Effector memory CD8-positive, alpha-beta T cell (primary cell): ENCODE results near the gene LGR5.

Experiments used
- ATAC-seq: fragments of 150-1000 bp; cut with Tn5 transposase; replicated peaks from 2 replicates; pipeline ENCODE4 v1.10.0; 2021; ENCODE audit warnings: mild to moderate bottlenecking, moderate library complexity
- DNase-seq, 3 experiments: peaks; one replicate each; pipeline ENCODE4 v3.0.0; 2021
- H3K27ac Mint-ChIP-seq, 2 donors: one replicate each; pipeline ENCODE4 v1.8.0; 2022; ENCODE audit warnings: mild to moderate bottlenecking in 2 of 2, mixed read lengths in 2 of 2, moderate library complexity in 2 of 2
- H3K27me3 Mint-ChIP-seq, 2 donors: one replicate each; pipeline ENCODE4 v1.8.0; 2022; ENCODE audit warnings: mixed read lengths in 2 of 2
- H3K36me3 Mint-ChIP-seq: one replicate; pipeline ENCODE4 v1.8.0; 2022; ENCODE audit warnings: mild to moderate bottlenecking, moderate library complexity, mixed read lengths; ENCODE audit not compliant: insufficient read depth
- H3K4me1 Mint-ChIP-seq, 2 donors: one replicate each; pipeline ENCODE4 v1.8.0; 2022; ENCODE audit warnings: low read depth in 2 of 2, mixed read lengths in 2 of 2
- H3K4me3 Mint-ChIP-seq, 2 donors: one replicate each; pipeline ENCODE4 v1.8.0; 2022; ENCODE audit warnings: mild to moderate bottlenecking in 2 of 2, mixed read lengths in 2 of 2, moderate library complexity in 2 of 2
- H3K9me3 Mint-ChIP-seq, 2 donors: one replicate each; pipeline ENCODE4 v1.8.0; 2022; ENCODE audit warnings: mixed read lengths in 2 of 2

Gene LGR5

GRCh38 chr12:71517145-71517846 lies 77.7 kb downstream of the LGR5 start:
- ATAC-seq = no peak
- Mint-ChIP-seq H3K27ac (no peak overlapping the region), H3K36me3 (no peaks in the 10 kb centered on the region), H3K27me3 (peaks cover 27 to 38% of the 10 kb centered on the region in 2 donors), H3K9me3 (peaks cover 0 to 8% of the 10 kb centered on the region in 2 donors), H3K4me1 (no peaks in the 10 kb centered on the region), H3K4me3 (no peak overlapping the region)
- no peak for DNase-seq

GRCh38 chr12:71521125-71521524 lies 81.5 kb downstream of the LGR5 start:
- Mint-ChIP-seq H3K4me1 (no peaks in the 10 kb centered on the region), H3K27ac (no peak overlapping the region), H3K27me3 (peaks cover 18 to 22% of the 10 kb centered on the region in 2 donors), H3K36me3 (no peaks in the 10 kb centered on the region), H3K9me3 (peaks cover 0 to 8% of the 10 kb centered on the region in 2 donors), H3K4me3 (no peak overlapping the region)
- DNase-seq (no peak), ATAC-seq (no peak)

DNA sequence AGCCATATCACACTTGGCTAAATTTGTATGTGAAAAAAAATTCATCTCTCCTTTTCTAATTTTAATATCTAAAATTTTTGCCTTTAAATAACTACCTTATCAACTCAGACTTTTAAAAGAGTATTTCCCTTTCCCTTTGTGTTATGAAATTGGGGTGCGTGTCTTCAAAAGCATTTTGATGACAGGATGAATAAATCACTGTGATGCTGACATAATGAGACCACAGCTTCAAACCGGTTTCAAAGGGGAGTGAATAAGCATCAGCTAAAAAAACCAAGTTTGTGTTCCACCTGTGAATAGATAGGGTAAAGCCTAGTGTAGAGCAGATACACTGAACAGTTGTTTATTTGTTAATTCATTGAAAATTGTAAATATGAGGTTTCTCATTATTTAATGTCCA lies 85.0 kb downstream of the LGR5 start:
- Mint-ChIP-seq H3K9me3 (peaks cover 2 to 8% of the 10 kb centered on the region in 2 donors), H3K4me1 (no peaks in the 10 kb centered on the region), H3K36me3 (no peaks in the 10 kb centered on the region), H3K27me3 (peaks cover 23 to 28% of the 10 kb centered on the region in 2 donors), H3K27ac (no peak overlapping the region), H3K4me3 (no peak overlapping the region)
- no peak for ATAC-seq
- no peak for DNase-seq

DNA sequence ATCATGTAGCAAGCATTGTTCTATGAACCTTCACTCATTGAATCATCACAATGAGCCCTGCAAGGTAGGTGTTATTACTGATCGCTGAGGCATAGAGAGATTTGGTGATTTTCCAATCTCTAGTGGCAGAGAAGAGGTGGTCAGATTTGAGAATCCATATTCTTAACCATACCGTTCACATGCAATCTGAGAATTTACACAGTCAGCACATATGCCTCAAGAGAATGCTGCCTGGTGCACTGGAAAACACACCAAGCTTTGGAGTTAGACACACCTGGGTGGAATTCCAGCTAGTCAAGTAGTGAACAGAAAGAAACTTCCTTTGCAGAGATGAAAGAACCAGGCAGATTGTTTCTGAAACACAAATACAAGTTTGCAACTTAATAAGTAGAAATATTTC lies 94.1 kb downstream of the LGR5 start:
- peaks cover 6 to 26% of the 10 kb centered on the region in 2 donors for H3K27me3 Mint-ChIP-seq
- H3K9me3 Mint-ChIP-seq = peaks cover 0 to 2% of the 10 kb centered on the region in 2 donors
- no peak for ATAC-seq
- H3K36me3 Mint-ChIP-seq = no peaks in the 10 kb centered on the region
- no peak overlapping the region for H3K27ac Mint-ChIP-seq
- no peaks in the 10 kb centered on the region for H3K4me1 Mint-ChIP-seq
- no peak for DNase-seq
- no peak overlapping the region for H3K4me3 Mint-ChIP-seq

DNA sequence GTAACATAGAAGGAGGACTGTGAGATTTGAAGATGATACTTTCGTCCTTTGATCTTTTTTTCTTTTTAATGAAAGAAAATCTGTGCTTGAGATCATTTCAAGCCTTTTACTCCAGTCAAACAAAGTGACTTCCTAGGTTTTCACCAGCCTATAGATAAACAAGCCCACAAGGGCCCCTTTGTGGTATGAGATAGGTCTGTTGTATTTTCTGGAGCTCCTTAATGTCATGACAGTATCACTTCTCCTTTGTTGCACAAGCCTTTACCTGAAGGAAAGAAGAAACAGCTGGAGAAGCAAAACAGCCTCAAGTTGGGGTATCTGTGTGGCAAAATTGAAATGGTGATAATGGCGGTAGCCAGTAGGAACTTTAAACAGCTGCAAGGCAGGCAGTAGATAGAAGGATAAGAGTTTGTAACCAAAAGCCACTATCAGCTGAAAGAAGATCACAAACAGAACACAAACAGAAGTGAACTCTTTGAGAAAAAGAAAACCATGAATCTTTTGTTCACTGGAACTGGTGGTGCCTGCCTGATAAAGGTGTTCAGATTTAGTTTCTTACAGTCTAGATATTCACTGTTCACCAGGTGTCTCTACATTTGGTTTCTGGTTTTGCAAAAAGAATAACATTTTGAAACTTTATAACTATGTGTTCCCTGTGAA lies 96.8 kb downstream of the LGR5 start:
- Mint-ChIP-seq H3K27me3 (peaks cover 0 to 32% of the 10 kb centered on the region in 2 donors), H3K4me3 (no peak overlapping the region), H3K9me3 (no peaks in the 10 kb centered on the region), H3K36me3 (no peaks in the 10 kb centered on the region), H3K27ac (no peak overlapping the region), H3K4me1 (no peaks in the 10 kb centered on the region)
- DNase-seq = no peak
- no peak for ATAC-seq

DNA sequence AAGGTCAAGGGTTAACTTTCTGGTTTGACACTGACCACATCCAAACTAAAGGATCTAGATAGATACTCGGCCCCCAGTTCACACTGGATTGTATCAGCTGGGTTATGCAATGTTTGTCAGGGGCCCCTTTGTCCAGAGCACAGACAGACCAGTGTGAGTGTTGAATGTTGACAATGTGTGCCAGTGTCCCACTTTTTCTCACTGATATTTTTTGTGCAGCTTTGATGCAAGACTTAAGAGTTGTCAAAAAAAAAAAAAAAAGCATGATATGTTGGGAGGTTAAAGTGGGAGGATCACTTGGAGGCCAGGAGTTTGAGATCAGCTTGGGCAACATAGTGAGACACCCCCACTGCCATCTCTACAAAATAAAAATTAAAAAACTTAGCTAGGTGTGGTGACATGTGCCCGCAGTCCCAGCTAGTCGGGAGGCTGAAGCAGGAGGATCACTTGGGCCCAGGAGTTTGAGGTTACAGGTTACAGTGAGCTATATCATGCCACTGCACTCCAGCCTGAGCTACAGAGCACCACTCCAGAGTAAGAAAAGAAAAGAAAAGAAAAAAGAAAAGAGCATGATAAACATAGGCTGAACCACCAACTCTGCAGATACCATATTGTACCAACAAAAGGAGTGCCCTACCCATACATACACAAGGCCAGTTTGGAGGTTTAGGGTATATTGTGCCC lies 97.5 kb downstream of the LGR5 start:
- no peak for DNase-seq
- no peaks in the 10 kb centered on the region for H3K36me3 Mint-ChIP-seq
- no peak overlapping the region for H3K4me3 Mint-ChIP-seq
- H3K9me3 Mint-ChIP-seq = no peaks in the 10 kb centered on the region
- H3K27me3 Mint-ChIP-seq = peaks cover 0 to 31% of the 10 kb centered on the region in 2 donors
- H3K27ac Mint-ChIP-seq = no peak overlapping the region
- H3K4me1 Mint-ChIP-seq = no peaks in the 10 kb centered on the region
- ATAC-seq = no peak

GRCh38 chr12:71538807-71539206 lies 99.2 kb downstream of the LGR5 start:
- Mint-ChIP-seq H3K36me3 (no peaks in the 10 kb centered on the region), H3K27ac (no peak overlapping the region), H3K4me3 (no peak overlapping the region), H3K27me3 (peaks cover 0 to 31% of the 10 kb centered on the region in 2 donors), H3K4me1 (no peaks in the 10 kb centered on the region), H3K9me3 (no peaks in the 10 kb centered on the region)
- no peak for ATAC-seq
- no peak for DNase-seq

GRCh38 chr12:71541583-71541982 lies 102.0 kb downstream of the LGR5 start:
- Mint-ChIP-seq H3K36me3 (no peaks in the 10 kb centered on the region), H3K4me1 (no peaks in the 10 kb centered on the region), H3K27me3 (peaks cover 0 to 25% of the 10 kb centered on the region in 2 donors), H3K9me3 (no peaks in the 10 kb centered on the region), H3K4me3 (no peak overlapping the region), H3K27ac (no peak overlapping the region)
- ATAC-seq = no peak
- no peak for DNase-seq

DNA sequence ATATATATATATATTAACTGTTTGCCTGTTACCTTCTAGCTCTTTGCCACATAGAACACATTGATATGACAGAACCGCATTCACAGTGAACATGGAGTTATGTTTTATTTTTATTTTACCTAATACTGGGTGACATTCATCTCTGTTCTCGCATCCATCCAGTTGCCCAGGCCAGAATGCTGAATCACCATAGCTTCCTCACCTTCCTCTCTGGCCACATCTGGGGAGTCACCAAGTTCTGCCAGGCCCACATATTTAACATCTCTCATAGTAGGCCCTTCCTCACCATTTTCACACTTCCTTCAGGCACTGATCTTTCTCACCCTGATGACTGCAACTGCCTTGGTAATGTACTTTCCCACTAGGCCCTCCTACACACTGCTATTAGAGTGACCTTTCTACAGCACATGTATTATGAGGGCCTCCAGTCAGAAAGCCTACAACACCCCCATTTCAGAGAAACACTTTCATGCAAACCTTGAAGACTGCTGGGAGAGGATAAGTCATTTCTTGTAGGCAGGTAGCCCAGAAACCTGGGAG lies 106.8 kb downstream of the LGR5 start:
- Mint-ChIP-seq H3K4me1 (no peaks in the 10 kb centered on the region), H3K36me3 (no peaks in the 10 kb centered on the region), H3K27me3 (peaks cover 7 to 20% of the 10 kb centered on the region in 2 donors), H3K9me3 (no peaks in the 10 kb centered on the region), H3K4me3 (no peak overlapping the region), H3K27ac (no peak overlapping the region)
- ATAC-seq (no peak), DNase-seq (no peak)

GRCh38 chr12:71548893-71549292 lies 109.3 kb downstream of the LGR5 start:
- H3K27me3 Mint-ChIP-seq = peaks cover 10 to 30% of the 10 kb centered on the region in 2 donors
- H3K36me3 Mint-ChIP-seq = no peaks in the 10 kb centered on the region
- no peaks in the 10 kb centered on the region for H3K4me1 Mint-ChIP-seq
- no peak for ATAC-seq
- H3K27ac Mint-ChIP-seq = no peak overlapping the region
- H3K9me3 Mint-ChIP-seq = no peaks in the 10 kb centered on the region
- no peak overlapping the region for H3K4me3 Mint-ChIP-seq
- DNase-seq = no peak

- Mint-ChIP-seq H3K36me3 (no peaks in the 10 kb centered on the region), H3K27ac (no peak overlapping the region), H3K4me3 (no peak overlapping the region), H3K27me3 (peaks cover 16 to 30% of the 10 kb centered on the region in 2 donors), H3K4me1 (no peaks in the 10 kb centered on the region), H3K9me3 (no peaks in the 10 kb centered on the region)
- ATAC-seq (no peak), DNase-seq (no peak)
Measured at GRCh38 chr12:71551529-71551928, 111.9 kb downstream of the LGR5 start.

- ATAC-seq = no peak
- Mint-ChIP-seq H3K9me3 (no peaks in the 10 kb centered on the region), H3K4me3 (no peak overlapping the region), H3K27ac (no peak overlapping the region), H3K4me1 (no peaks in the 10 kb centered on the region), H3K27me3 (peaks cover 16 to 30% of the 10 kb centered on the region in 2 donors), H3K36me3 (no peaks in the 10 kb centered on the region)
- DNase-seq = no peak
Measured at GRCh38 chr12:71552728-71553501, 113.3 kb downstream of the LGR5 start.

DNA sequence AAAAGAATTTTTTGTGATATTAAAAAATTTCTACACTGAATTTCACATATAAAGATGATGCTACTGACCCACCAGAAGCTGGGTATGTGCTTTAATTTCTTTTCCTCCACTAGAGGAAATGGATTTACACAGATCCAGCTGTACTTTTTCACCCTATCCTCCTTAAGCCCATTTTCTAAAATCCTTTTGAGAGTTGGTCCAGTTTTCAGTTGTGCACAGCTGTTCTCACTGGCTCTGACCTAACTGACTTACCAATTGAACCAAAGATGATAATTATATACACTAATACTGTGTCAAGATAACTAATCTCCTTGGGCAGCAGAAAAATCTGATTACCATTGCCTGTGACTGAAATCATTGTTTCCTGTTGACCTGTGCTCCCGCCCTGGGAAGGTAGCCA lies 115.6 kb downstream of the LGR5 start:
- H3K36me3 Mint-ChIP-seq = no peaks in the 10 kb centered on the region

More for the DNA sequence above, 115.6 kb downstream of the LGR5 start:
- Mint-ChIP-seq H3K27me3 (peaks cover 12 to 16% of the 10 kb centered on the region in 2 donors), H3K4me1 (no peaks in the 10 kb centered on the region), H3K27ac (no peak overlapping the region), H3K4me3 (no peak overlapping the region), H3K9me3 (no peaks in the 10 kb centered on the region)
- DNase-seq (no peak), ATAC-seq (no peak)
